GM18526 (cell line): ENCODE data around the gene F2R.

ENCODE experiments used
- POLR2A ChIP-seq: IDR thresholded peaks from 3 replicates; pipeline ENCODE4 v1.6.1; 2011; ENCODE audit not compliant: insufficient read length; ENCODE audit errors: extremely low read depth

The F2R gene

GRCh38 chr5:76715736-76716455 is at the start of gene F2R:
Gene F2R, plus strand, starts transcription at chr5:76716126. Its CDS starts 182 bp downstream, at chr5:76716308.
- TF ChIP-seq POLR2A = no peak

GRCh38 chr5:76667495-76667894 is 48.4 kb upstream of the F2R start:
- no peak for TF ChIP-seq POLR2A

GRCh38 chr5:76669245-76669644 is 46.7 kb upstream of the F2R start:
- TF ChIP-seq POLR2A = no peak

- no peak for TF ChIP-seq POLR2A
Observed at GRCh38 chr5:76670508-76670907, 45.4 kb upstream of the F2R start.

- TF ChIP-seq POLR2A = no peak
Observed at GRCh38 chr5:76672242-76672641, 43.7 kb upstream of the F2R start.

DNA sequence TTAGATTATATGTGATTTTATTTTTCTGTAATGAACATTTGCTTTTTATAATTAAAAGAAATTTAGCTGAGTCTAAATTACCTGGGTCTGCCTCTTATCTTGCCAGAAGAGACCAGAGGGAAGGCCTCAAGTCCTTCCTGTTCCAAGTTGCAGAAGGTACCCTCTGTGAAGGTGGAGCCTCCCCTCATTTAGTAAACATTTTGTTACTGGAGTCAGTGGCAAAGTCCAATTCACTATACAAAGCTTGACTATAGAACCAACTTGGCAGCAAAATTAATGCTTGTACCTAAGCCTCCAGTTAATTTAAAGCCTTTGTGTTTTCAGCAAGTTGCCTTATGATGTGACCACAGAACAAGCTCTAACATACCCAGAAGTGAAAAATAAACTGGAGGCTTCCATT is 42.8 kb upstream of the F2R start:
- TF ChIP-seq POLR2A = no peak

GRCh38 chr5:76674330-76675066 is 41.4 kb upstream of the F2R start:
- no peak for TF ChIP-seq POLR2A

DNA sequence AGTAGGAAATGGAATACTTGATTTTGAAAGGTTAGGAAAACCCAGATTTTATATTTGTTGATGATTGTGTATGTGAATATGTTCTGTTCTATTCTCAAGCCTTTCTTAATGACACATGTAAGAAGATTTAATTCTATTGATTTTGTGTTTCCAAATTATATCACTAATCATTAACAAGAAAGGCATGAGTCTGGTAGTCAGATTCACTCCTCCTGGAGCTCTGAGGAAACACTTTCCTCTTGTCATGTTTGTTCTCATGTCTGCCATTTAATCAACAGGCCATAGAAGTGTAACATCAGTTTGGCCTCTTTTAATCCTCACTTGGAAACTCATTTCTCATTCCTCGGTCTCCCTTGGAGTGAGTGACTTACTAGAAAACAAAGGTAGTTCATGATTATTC is 40.6 kb upstream of the F2R start:
- TF ChIP-seq POLR2A = no peak

DNA sequence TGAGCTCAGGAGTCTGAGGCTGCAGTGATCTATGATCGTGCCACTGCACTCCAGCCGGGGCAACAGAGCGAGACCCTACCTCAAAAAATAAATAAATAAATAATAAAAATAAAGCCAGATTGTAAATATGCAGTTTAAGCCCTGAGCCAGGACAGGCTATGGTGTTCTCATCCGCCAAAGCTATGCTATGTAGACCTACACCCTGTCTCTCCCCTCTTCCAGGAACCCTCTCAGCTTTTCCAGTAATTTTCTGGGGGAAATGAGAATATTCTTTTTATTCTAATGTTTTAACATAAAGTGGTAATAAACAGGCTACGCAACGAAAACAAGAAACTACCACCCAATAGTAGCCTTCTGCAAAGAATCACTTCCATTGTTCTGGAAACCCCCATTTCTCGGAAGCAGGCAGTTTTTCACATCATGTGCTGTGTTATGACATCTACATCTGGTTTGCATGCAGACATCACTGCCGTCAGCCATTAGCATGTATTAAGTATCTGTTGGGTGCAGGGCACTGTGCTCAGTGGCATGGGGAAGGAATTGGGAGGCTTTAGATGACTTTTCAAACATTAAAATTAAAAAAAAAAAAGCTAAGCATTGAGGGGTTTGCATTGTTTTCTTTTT is 38.0 kb upstream of the F2R start:
- TF ChIP-seq POLR2A = no peak

- no peak for TF ChIP-seq POLR2A
Observed at GRCh38 chr5:76679231-76679630, 36.7 kb upstream of the F2R start.

GRCh38 chr5:76681287-76681686 is 34.6 kb upstream of the F2R start:
- no peak for TF ChIP-seq POLR2A

DNA sequence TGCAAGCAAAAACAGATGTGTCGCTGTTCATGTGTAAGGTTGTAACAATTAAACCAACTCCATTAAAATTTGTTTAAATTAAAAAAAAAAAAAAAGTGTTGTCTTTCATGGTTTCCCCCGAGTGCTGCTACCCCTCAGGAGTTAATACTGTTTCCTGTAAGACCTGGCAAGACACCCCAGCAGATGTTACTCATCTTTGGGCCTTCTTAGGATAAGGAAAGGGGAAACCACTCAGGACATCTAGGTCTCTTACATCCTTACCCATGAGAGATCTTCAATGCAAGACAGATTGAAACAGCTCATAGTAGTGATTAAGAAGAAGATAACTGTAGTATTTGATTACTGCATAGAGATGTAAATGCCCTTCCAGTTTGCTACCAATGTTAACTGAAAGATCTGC is 33.5 kb upstream of the F2R start:
- TF ChIP-seq POLR2A = no peak

DNA sequence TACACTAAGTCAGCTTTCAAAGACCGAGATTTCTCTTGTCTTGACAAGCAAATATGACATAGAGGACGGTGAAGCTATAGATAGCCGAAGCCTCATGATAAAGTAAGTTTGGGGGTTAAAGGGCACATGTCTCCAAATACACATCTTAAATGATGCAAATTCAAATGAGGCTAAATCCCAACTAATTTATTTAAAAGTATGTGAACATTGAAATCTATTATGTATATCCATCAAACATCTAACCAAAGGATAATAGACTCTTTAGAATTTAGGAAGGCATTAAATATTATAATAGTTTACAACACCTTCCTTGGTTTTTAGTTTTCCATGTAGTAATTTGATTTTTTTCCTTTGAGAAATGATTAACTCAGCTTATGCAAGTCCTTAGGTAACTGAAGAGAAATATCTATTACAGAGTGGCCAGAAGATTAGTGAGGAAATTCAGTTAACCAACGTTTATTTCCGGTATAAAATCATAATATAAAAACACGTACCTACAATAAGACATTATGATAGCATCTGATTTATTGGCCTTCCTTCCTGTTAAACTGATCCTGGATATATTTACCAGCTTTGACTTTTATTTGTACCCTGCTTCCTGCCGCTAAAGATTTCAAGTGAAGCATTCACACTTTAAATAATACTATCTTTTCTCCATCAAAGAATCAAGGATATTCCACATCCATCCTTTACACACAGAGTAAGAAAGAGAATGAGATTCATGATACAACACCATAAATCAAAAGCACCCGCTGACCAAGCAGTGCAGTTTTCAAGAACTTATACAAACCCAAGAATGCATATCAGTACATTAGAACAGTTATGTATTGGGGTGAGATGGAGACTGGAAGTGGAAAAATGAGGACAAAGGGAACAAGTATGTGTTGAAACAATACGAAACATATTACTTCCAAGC is 31.9 kb upstream of the F2R start:
- TF ChIP-seq POLR2A = no peak

DNA sequence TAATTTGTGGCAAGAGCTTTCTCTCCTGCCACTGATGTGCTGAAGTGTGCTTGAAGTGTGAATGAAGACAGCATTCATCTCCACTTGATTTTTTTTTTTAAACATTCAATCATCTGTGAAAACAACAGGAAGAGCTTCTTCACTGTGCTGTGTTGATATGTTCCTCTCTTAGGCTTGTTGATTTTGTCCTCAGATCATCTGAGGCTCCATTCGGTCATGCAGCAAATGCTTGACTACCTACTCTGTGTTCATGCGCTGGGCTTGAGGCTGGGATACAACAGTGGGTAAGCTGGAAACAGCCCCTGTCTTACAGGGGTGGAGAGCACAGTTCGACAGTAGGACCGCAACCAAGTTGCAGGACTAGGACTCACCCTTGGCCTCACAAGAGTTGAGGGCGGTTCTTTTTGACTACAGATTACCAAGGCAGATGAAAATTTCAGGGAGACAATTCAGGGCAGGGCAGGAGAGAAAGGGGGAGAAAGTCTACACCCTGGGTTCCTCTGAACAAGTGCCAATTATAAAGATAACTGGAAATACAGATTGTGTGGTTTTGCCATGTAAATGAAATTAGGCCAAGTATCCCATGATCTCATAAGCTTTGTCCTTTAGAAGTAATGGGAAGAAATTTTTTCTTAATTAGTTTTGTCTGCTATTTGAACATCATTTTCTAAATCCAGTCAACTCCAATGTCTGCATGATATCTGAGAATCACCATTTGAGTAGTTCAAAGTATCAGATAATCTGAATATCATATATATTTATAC is 31.0 kb upstream of the F2R start:
- TF ChIP-seq POLR2A = no peak
